Peyer's patch (tissue), 4 donors: ENCODE measurements around the gene ZNF609. TPM values are rescaled to one million over a fixed set of nuclear protein-coding genes. Genes with fewer than 3 reads are reported as not detected.
A peak's percentile ranks its signal among the peaks of the same experiment; 100 is the strongest.
"Not testable (repeated sequence)": the region's sequence is repeated elsewhere in the genome, so short reads cannot be mapped to it uniquely, and the experiment has no call there.

Source experiments
- DNase-seq, 3 donors: peaks; one replicate each; pipeline ENCODE4 v3.0.0-alpha.2; 2017 to 2019
- H3K27ac ChIP-seq, 4 donors: fragments of 200-600 bp; sonication (generic); one replicate each; pipeline ENCODE4 v1.5.1; 2016 to 2019
- H3K27me3 ChIP-seq, 2 donors: fragments of 200-600 bp; sonication (generic); one replicate each; pipeline ENCODE4 v1.5.1; 2019
- H3K36me3 ChIP-seq, 3 donors: fragments of 200-600 bp; sonication (generic); one replicate each; pipeline ENCODE4 v1.5.1; 2016 to 2019
- H3K4me1 ChIP-seq, 4 donors: fragments of 200-600 bp; sonication (generic); one replicate each; pipeline ENCODE4 v1.5.1; 2016 to 2019
- H3K4me3 ChIP-seq, 4 donors: fragments of 200-600 bp; sonication (generic); 1 replicate in 3 of 4; 2 replicates in 1 of 4; pipeline ENCODE4 v1.5.1; 2016 to 2019; ENCODE audit warnings: mild to moderate bottlenecking in 1 of 4
- H3K9me3 ChIP-seq, 4 donors: fragments of 200-600 bp; sonication (generic); one replicate each; pipeline ENCODE4 v1.5.1; 2016 to 2019; ENCODE audit warnings: mild to moderate bottlenecking in 1 of 4
- CTCF ChIP-seq, 6 experiments: fragments of 450-650 bp in 4 of 6; fragments of 200-600 bp in 2 of 6; sonication (generic) in 1 of 6; IDR thresholded peaks; one replicate each; pipeline ENCODE4 v1.5.1; 2017 to 2019; ENCODE audit warnings: antibody characterized with exemption in 6 of 6, mild to moderate bottlenecking in 3 of 6, moderate library complexity in 1 of 6
- POLR2A ChIP-seq, 2 donors: fragments of 450-650 bp; IDR thresholded peaks; one replicate each; pipeline ENCODE4 v1.5.1; 2017; ENCODE audit warnings: antibody characterized with exemption in 2 of 2, mild to moderate bottlenecking in 2 of 2, moderate library complexity in 2 of 2
- total RNA-seq, 4 donors: library from RNA; depleted of rRNA; stranded (reverse); fragments of >200 nt; gene quantifications; one replicate each; pipeline ENCODE4 v1.1.0, GENCODE V29; 2016

The ZNF609 gene
- total RNA-seq, 4 donors from 2014 or later, result 22.1 to 57.8 (median 36.0) TPM

- Histone ChIP-seq H3K36me3 (peaks cover 0 to 12% (median 0%) of the 10 kb centered on the region in 3 donors), H3K4me1 (peaks cover 0 to 35% (median 8%) of the 10 kb centered on the region in 4 donors), H3K9me3 (no peaks in the 10 kb centered on the region), H3K4me3 (peak overlapping the region in 2 of 4 donors; percentile 6 to 10), H3K27ac (peak overlapping the region; percentile 50 to 79 (median 64)), H3K27me3 (no peaks in the 10 kb centered on the region)
- DNase-seq, result peak in 2 of 3 donors; percentile 56 to 74
- TF ChIP-seq POLR2A (IDR thresholded peaks at IDR 0.05) (no peak), CTCF (IDR thresholded peaks at IDR 0.05) (no peak)
Measured at GRCh38 chr15:64622410-64623260, 162.3 kb downstream of the ZNF609 start.

- Histone ChIP-seq H3K4me3 (peak overlapping the region in 1 of 4 donors; percentile 6), H3K9me3 (no peaks in the 10 kb centered on the region), H3K4me1 (peaks cover 0 to 35% (median 8%) of the 10 kb centered on the region in 4 donors), H3K36me3 (peaks cover 0 to 12% (median 0%) of the 10 kb centered on the region in 3 donors), H3K27me3 (no peaks in the 10 kb centered on the region), H3K27ac (peak overlapping the region; percentile 50 to 79 (median 64))
- TF ChIP-seq CTCF (IDR thresholded peaks at IDR 0.05) (no peak), POLR2A (IDR thresholded peaks at IDR 0.05) (no peak)
- peak in 1 of 3 donors; percentile 53 for DNase-seq
Measured at GRCh38 chr15:64623347-64623996, 163.1 kb downstream of the ZNF609 start.

- no peak for DNase-seq
- H3K27ac ChIP-seq, result peak overlapping the region; percentile 10 to 79 (median 64)
- no peaks in the 10 kb centered on the region for H3K27me3 ChIP-seq
- TF ChIP-seq CTCF (IDR thresholded peaks at IDR 0.05) (no peak), POLR2A (IDR thresholded peaks at IDR 0.05) (no peak)
- peaks cover 0 to 35% (median 8%) of the 10 kb centered on the region in 4 donors for H3K4me1 ChIP-seq
- no peaks in the 10 kb centered on the region for H3K9me3 ChIP-seq
- no peak overlapping the region for H3K4me3 ChIP-seq
- H3K36me3 ChIP-seq, result peaks cover 0 to 12% (median 0%) of the 10 kb centered on the region in 3 donors
Measured at GRCh38 chr15:64624242-64624641, 163.9 kb downstream of the ZNF609 start.

- no peaks in the 10 kb centered on the region for H3K36me3 ChIP-seq
- no peaks in the 10 kb centered on the region for H3K27me3 ChIP-seq
- H3K4me1 ChIP-seq, result peaks cover 0 to 18% (median 7%) of the 10 kb centered on the region in 4 donors
- no peak overlapping the region for H3K4me3 ChIP-seq
- no peaks in the 10 kb centered on the region for H3K9me3 ChIP-seq
- no peak overlapping the region for H3K27ac ChIP-seq
- TF ChIP-seq CTCF (IDR thresholded peaks at IDR 0.05), result no peak
- no peak for TF ChIP-seq POLR2A (IDR thresholded peaks at IDR 0.05)
- no peak for DNase-seq
Measured at GRCh38 chr15:64629063-64629462, 168.7 kb downstream of the ZNF609 start.

GRCh38 chr15:64630396-64631107, 170.2 kb downstream of the ZNF609 start:
- peaks cover 0 to 31% (median 17%) of the 10 kb centered on the region in 4 donors for H3K4me1 ChIP-seq
- H3K27me3 ChIP-seq, result no peaks in the 10 kb centered on the region
- DNase-seq, result no peak
- no peaks in the 10 kb centered on the region for H3K9me3 ChIP-seq
- no peaks in the 10 kb centered on the region for H3K36me3 ChIP-seq
- TF ChIP-seq CTCF (IDR thresholded peaks at IDR 0.05) (no peak), POLR2A (IDR thresholded peaks at IDR 0.05) (no peak)
- H3K4me3 ChIP-seq, result no peak overlapping the region
- no peak overlapping the region for H3K27ac ChIP-seq

- not testable (repeated sequence) for H3K36me3 ChIP-seq, H3K27me3 ChIP-seq, H3K27ac ChIP-seq, H3K4me3 ChIP-seq, H3K9me3 ChIP-seq
- peak in 1 of 3 donors; percentile 18 for DNase-seq
- H3K4me1 ChIP-seq, result peaks cover 0 to 46% (median 21%) of the 10 kb centered on the region in 4 donors
Measured at GRCh38 chr15:64632639-64633038, 172.3 kb downstream of the ZNF609 start.
